ENCODE data around the gene TAL1.
"Not testable (repeated sequence)": the region's sequence is repeated elsewhere in the genome, so short reads cannot be mapped to it uniquely, and the experiment has no call there.

Gene TAL1

DNA sequence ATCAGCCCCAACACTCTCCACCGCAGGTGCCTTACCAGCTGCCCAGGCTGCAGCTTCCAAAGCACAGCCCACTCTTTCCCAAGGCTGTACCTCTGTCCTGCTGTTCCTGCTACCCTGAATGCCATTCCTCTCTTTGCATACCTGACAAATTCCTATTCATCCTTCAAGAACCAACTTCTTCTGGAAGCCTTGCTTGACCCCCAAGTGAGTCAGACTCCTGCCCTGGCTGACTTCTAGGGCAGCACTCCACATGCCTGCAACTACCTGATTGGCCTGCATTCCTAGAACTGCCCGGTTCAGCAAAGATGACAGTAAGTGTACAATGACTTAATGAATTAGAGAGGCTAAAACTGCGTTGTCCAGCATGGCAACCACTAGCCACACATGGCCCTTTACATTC lies 21.4 kb downstream of the TAL1 start:
- no peak for DNase-seq

DNA sequence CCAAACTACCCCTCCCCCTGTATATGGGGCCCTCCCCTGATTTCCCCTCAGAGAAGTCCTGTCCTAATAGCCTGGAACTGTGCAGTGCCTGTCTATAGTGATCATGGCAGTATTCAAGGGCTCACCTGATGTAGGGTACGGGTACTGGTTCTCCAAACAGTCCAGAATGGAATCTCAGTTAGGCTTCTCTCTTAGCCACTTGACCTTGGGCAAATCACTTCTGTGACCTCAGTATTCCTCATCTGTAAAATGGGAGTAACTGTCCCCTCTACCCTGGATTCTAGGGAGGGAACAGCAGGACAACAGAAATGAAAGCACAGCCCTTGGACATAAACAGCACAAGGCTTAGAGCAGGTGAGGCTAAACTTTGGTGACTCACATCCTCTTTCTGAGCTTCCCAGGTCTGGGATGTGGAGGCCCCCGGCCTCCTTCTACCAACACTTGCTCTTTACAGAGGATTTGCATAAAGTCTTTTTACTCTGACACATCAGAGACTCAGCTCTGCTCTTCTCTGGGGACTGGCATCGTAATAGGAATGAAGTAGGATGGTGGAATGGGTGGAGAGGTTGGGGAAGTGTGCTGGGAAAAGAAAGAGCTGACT lies 22.2 kb downstream of the TAL1 start:
- no peak for DNase-seq

DNA sequence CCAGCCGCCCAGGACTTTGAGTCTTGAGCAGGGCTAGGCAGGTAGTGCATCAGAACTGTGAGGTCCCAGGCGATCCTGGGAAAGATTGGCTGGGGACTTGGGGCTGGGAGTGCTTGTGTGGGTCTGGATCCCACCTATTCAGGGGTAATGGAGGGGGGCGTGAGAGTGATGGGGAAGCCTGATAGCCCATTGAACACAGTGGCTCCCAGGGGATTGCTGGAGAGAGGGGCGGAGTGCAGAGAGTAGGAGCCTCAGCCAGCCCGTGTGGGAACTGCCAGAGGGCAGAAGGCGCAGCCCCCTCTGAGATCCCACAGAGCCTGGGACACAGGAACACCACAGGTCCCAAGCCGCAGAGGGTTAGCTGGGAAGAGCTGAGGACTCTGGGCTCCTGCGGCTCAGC lies 22.9 kb downstream of the TAL1 start:
- DNase-seq: no peak

DNA sequence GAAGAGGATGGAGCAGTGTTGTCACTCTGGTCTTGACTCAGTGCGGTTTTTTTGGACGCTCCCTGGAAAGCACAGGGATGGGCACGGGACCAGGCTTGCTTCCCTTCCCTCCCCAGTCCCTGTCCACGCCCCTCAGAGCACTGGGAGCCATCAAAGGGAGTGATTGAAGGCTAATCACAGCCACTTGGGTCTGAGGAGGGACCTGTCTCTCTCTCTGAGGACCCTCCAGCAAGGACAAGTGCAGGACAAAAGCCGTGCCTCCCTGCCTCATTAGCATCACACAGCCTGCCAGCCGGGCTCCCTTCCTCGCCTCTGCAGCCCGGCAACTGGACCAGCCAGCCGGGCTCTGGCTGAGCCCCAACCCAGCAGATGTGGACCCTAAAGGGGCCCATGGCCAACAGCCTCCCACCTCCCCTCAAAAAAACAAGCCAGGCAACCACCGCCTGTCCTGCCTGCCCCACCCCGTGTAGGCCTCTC lies 23.6 kb downstream of the TAL1 start:
- no peak for DNase-seq

DNA sequence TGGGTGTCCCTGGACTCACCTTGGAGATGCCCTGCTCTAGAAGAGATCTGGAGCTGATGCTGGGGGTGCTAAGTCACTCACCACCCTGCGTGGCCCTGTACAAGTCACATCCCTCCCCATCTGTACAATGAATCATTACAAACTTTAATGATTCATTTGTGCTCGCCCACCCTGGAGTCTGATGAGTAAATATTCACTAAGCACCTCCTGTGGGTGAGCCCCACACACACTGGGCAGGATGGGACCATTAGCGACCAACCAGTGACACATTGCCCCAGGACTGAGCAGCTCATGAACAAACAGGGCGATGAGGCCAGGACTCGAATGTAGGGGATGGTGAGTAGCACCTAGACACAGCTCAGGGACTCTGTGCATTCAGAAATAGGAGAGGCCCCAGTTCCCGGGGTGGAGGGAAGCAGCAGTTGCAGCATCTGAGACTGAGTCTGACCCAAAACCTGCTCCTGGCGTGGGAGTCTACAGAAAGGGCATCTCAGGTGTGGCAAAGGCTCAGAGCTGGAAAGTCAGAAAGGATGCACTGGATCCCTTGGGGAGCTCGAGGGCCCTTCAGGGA lies 24.1 kb downstream of the TAL1 start:
- DNase-seq: no peak

DNA sequence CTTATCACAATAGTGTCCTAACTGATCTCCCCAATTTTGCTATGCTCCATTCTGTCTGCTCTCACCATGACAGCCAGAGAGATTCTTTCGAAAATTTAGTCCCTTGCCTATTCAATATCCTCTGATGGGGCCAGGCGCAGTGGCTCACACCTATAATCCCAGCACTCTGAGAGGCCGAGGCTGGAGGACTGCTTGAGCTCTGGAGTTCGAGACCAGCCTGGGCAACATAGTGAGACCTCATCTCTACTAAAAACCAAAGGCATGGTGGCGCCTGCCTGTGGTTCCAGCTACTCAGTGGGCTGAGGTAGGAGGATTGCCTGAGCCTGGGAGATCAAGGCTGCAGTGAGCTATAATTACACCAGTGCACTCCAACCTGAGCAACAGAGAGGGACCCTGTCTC lies 26.1 kb downstream of the TAL1 start:
- DNase-seq: no peak

DNA sequence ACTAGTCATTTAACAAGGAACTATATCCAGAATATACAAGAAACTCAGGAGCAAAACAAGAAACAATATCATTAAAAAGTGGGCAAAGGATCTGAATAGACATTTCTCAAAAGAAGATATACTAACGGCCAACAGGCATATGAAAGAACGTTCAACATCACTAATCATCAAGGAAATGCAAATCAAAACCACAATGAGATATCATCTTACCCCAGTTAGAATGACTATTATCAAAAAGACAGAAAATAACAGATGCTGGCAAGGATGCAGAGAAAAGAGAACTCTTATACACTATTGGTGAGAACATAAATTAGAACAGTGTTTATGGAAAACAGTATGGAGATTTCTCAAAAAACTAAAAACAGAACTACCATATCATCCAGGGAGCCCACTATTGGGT lies 28.5 kb downstream of the TAL1 start:
- DNase-seq: not testable (repeated sequence)

DNA sequence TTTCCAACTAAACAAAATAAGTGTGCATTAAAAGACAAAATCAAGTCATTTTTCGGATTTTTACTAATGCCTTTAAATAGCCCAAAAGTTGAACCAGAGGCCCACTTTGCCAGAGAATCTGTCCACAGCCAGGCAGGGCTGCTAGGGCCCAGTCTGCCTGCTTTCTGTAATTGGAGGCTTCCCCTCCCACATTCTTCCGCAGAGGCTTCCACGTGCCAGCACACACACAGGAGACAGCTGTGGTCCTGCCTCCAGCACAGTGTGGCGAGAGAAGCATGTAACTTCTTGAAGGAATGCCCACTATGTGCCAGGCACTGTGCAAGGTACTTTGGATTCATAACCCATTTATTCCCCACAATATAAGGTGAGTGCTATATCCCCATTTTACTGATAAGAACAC lies 30.8 kb downstream of the TAL1 start:
- no peak for DNase-seq

DNA sequence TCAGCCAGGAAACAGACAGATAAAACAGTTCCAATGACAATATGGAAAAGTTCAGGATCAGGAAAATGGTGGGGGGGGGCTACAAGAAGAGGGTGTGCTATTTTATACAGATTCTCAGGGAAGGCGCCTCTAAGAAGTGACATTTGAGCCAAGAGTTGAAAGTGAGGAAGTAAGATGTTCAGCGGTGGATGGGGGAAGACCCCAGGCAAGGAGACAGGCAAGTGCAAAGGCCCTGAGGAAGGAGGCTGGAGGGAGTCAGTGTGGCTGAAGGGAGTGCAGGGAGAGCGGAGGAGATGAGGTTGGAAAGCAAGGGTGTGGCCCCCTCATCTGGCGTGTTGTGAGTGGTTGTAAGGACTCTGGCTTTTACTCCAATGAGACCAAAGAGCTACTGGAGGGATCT lies 33.8 kb downstream of the TAL1 start:
- no peak for DNase-seq

DNA sequence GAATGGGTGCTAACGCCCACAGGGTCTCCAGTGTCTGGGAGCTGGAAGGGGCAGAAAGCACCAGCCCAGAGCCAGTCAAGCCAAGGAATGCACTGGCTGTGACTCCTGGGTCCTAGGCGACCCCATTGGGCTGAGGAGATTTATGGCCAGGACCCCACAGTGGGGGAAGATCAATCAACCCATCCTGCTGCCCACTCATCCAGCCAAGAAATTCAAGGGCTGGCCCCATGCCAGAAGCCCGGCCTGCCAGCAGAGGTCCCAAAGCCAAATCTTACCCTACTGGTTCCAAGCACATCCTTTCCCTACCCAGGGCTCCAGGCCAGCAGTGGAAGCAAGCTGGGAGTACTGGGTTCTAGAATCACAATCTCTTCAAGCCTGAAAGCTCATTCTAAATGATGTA lies 35.4 kb downstream of the TAL1 start:
- no peak for DNase-seq

DNA sequence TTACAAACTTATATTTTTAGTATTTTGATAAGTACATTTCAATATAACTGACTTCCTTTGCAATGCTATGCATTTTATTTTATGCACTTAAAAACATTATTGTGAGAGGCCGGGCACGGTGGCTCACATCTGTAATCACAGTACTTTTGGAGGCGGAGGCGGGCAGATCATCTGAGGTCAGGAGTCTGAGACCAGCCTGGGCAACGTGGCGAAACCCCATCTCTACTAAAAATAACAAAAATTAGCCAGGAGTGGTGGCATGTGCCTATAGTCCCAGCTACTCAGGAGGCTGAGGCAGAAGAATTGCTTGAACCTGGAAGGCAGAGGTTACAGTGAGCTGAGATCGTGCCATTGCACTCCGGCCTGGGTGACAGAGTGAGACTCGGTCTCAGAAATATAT lies 36.0 kb downstream of the TAL1 start:
- not testable (repeated sequence) for DNase-seq

DNA sequence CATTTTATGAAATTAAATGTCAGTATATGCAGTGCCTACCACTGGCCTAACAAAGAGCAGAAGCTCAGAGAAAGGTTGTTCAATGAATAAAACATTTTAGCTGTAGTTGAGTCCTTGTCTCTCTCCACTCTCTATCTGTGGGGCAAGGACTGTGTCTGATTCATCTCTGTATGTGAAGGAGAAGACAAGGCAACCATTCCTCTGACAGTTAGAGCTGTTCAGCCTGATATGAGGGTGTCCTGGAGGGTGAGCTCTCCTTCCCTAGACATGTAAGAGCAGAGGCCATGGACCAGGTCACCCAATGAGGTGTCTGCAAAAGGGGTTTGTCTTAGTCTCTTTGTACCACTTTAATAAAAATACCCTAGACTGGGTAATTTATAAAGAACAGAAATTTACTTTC lies 37.7 kb downstream of the TAL1 start:
- no peak for DNase-seq

DNA sequence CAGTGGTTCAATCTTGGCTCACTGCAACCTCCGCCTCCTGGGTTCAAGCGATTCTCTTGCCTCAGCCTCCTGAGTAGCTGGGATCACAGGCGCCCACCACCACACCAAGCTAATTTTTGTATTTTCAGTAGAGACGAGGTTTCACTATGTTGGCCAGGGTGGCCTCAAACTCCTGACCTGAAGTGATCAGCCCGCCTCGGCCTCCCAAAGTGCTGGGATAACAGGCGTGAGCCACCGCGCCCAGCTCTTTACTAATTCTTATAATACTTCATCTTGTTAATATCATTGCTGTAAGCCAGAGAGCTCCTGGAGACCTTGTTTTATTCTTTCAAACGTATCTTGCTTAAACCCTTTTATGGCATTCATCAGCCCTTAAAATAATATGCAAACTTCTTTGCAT lies 38.5 kb downstream of the TAL1 start:
- DNase-seq: not testable (repeated sequence)

DNA sequence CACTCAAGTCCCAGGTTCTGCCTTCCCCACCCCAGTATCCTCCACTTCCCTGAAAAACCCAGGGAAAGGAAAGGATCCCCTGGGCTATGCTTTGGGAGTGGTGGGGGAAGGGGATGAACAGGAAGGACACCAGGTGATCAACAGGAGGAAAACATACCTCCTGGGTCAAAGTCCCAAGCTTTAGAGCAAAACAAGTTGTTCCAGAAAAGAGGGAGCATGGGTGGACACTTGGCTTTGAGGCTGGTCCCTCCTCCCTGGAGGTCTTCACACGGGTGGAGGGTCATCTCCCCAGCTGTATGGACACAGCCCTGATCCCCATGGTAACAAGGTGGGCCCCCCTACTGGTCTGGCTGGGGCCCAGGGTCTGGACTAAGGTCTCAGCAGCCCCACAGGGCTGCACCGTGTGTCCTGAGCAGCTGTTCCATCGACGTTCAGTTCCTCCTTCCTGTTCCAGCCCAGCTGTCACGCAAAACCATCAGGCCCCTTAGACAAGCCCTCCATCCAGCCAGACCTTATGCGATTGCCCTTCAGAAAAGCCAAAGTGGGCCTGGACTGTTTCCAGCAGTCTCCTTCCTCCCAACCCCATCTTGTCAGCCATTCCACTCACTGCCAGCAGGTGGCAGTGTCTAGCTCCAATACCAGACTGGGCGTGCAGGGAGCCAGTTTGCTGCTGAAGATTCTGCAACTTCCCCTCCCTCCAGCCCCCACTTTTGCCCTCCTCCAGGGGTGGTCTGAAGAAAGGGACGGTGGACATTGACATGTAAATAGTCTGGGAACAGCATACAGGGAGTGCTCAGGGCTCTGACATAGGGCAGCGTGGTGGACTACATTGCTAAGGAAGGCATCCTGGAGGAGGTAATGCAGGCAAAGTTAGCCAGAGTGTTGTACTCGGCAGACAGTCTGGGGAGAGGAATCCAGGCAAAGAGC lies 39.3 kb downstream of the TAL1 start:
- DNase-seq: peak; percentile 61

DNA sequence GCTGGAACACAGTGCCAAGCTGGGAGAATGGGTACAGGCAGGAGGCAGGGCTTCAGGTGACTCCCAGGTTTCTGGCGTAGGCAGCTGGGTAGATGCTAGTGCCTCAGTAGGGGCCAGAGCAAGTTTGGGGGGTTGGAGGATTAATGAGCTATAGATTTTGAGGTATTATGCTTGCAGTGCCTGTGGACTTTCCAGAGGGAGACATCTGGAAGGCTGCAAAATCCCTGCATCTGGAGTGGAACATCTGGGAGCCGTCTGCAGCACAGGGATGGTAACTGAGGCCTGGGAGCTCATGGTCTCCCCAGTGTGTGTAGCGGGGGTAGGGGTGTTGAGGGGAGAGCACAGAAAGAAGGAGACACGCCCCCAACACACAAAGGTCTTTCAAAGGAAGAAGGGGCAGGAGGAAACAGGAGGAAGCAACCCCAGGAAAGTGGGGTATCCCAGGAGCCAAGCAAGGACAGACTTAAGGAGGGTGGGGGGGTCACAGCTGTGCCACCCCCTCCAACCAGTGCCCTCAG lies 40.0 kb downstream of the TAL1 start:
- DNase-seq: no peak

DNA sequence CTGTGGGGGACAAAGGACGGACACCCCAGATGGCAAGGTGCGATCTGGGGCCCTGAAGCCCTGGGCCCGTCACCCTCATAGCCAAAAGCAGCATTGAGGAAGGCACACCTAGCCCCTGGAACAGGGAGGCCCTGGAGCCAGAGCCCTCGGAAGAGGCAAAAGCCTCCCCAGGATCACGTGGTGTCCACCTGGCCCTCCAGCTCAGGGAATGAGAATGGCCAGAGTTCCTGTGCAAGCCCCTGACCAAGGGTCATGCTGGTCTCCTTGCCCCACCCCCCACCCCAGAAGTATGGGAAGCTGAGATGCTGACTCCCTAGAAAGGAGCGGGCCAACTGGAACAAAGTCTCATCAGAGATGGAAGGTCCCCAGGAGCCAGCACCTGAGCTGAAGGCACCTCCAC lies 41.2 kb downstream of the TAL1 start:
- no peak for DNase-seq

DNA sequence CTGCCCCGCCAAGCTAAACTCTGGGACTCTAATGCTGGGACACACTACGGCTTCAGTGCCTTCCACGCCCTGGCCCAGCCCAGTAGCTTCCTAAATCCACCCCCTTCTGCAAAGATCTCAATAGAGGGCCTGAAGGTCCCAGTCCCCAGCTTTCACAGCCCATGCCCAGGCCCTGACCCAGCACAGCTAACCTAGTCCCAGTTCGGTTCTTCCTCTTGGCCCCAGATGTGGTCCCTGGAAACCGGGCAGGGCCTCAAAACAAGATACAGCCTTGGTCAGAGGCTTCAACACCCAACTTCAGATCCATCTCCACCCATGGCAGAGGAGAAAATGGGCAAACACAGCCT lies 41.5 kb downstream of the TAL1 start:
- no peak for DNase-seq

DNA sequence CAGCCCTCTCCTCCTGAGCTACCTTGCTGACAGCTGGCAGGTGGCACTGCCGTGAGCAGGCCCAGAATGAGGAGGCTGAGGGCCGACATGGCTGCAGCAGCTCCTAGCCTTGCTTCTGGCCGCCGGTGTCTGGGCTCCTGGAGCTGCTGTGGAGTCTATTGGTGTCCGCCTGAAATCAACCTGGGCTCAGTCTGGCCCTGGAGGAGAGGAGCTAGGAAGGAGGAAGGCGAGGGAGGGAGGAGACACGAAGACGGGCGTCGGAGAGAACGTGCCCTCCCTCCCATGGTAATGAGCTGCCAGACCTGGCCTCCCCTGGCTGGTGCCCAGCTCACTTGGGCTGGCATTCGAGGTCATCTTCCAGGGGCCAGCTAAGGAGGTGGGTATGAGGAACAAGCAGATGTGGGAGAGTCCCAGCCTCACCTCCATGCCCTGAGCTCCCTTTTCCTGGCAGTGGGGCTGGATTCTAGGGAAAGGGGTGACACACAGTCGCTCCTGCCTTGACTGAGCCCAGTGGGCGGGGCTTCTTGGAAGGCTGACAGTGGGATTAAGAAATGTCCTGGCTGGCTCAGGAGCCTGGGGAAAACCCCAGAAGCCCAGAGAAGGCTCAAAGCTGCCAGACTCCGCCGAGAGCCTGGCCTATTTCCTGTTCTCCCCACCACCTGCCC lies 42.0 kb downstream of the TAL1 start, which contains the start of gene PDZK1IP1:
Gene PDZK1IP1, minus strand, starts transcription at position 193 of the 665 bp plus-strand sequence. Its CDS starts 104 bp downstream, at position 89.
- DNase-seq: no peak

DNA sequence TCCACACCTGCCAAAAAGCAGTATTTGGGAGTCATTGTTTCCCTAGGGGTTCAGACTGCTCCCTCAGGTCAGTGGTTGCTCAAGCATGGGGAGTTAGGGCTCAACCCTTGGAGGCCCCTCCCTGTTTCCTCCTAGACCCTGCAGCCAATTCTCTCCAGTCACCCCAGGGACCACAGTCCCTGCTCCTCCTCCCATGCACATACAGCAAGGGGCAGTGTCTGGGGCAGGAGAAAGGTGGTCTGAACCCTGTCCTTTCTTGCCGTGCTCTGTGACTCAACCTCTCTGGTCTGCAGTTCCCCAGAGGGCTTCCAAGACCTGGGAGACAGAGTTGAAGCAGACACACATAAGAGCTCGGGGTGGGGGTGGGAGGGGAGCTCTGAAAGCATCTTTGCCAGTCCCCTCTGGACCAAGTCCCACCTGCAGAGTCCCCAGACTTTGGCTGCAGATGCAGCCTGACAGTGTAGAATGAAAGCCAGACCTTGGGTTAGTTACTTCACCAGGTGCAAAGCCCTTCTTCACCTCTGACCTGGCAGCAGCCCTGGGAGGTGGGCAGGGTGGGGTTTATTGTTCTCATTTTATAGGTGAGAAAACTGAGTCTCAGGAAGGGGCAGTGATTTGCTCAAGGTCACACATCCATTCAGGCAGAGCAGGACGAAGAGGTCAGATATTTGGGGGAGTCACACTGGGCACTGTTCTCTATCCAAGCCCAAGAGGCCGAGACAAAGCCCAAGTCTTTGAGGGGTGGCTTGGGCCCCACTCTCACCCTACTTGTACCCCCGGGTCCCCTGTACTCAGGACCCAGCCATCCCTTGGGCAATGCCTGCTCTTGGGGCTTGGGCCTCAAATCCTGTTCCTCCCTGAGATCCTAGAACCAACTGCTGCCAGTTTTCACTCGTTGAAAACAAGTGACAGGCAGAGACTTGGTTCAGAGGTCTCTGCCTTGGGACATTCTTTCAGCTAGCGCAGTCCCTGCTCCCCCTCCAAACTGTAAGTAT lies 42.9 kb downstream of the TAL1 start:
- no peak for DNase-seq

DNA sequence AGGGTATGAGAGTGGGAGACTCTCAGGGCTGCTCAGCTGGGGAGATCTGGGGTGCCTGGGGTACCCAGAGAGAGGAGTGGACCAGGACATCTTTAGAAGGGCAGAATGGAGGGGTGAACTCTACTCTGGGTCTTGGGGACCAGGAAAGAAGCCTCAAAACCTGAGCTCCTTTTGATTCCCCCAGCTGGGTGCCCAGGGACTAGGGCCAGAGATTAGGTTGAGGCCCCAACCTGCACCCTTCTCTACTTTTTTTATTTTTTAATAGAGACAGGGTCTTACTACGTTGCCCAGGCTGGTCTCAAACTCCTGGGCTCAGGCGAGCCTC lies 44.1 kb downstream of the TAL1 start:
- no peak for DNase-seq

DNA sequence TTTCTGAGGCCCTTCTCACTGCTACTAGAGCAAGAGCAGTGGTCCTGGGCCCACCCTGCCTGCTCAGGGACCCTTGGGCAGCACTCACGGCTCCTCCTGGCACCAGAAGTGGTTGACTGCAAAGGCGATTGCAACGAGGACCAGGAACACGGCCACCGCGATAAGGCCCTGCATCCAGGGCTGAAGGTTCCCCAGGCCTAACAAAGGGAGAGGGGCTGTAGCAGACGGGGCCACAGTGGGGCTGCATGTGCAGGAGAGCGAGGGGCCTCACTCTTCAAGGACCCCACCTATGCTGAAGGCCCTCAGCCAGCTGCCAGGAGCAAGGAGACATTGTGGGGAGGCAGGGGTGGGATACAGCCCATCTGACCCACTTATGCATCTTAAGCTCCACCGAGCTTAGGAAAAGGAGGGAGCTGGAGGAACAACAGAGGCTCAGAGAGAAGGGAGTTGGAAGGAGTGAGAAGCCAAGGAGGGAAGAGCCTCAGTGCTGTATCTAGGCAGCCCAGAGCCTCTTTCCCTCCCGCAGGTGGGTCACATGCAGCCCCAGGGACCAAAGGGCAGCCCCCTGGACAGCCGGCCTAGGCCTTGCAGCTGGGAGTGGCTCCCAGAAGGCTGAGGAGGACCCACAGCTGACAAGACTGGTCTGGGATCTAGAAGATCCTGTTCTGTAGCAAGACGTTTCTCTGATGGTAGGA lies 44.6 kb downstream of the TAL1 start:
- no peak for DNase-seq
